ENCODE data around the gene IGHMBP2. TPM values are rescaled to one million over a fixed set of nuclear protein-coding genes. Genes with fewer than 3 reads are reported as not detected.

The IGHMBP2 gene
- total and polyA plus RNA-seq, 2 donors from 2014 or later = 8.8 to 19.6 TPM

DNA sequence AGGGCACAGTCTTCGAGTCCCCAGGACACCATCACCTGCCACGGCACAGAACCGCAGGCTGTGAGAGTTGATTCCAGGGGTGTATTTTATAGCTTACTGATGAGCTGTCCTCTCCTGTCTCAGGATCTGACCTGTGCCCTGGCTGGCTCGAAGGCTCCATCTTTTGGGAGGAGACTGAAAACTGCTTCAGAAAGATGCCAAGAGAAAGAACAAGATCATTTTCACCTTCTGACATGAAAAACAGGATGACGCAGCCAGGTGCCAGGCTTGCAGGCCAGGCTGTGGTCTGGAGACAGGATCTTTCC, 74.9 kb downstream of the IGHMBP2 start:
- intact Hi-C loops (cut with DNase I) = no loop called here
- TF ChIP-seq, protein P1, sequence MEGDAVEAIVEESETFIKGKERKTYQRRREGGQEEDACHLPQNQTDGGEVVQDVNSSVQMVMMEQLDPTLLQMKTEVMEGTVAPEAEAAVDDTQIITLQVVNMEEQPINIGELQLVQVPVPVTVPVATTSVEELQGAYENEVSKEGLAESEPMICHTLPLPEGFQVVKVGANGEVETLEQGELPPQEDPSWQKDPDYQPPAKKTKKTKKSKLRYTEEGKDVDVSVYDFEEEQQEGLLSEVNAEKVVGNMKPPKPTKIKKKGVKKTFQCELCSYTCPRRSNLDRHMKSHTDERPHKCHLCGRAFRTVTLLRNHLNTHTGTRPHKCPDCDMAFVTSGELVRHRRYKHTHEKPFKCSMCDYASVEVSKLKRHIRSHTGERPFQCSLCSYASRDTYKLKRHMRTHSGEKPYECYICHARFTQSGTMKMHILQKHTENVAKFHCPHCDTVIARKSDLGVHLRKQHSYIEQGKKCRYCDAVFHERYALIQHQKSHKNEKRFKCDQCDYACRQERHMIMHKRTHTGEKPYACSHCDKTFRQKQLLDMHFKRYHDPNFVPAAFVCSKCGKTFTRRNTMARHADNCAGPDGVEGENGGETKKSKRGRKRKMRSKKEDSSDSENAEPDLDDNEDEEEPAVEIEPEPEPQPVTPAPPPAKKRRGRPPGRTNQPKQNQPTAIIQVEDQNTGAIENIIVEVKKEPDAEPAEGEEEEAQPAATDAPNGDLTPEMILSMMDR (IDR thresholded peaks at IDR 0.05; ENCODE audit: borderline replicate concordance, extremely low read depth, insufficient read depth) = no peak
- Histone ChIP-seq H3K9ac (ENCODE audit: low read length in 3 of 3) (no peak overlapping the region), H3K36me3 (ENCODE audit: control insufficient read depth in 2 of 3, insufficient read depth in 3 of 3, low read length in 3 of 3) (no peaks in the 10 kb centered on the region), H3K27me3 (ENCODE audit: control insufficient read depth, insufficient read depth, low read length) (no peaks in the 10 kb centered on the region), H3K27ac (ENCODE audit: low read depth in 2 of 2, low read length in 2 of 2) (no peak overlapping the region), H3K9me3 (ENCODE audit: control insufficient read depth in 2 of 3, insufficient read depth in 1 of 3, low read length in 3 of 3) (peaks cover 0 to 7% (median 0%) of the 10 kb centered on the region in 3 donors), H3K4me3 (ENCODE audit: low read length in 3 of 3) (no peak overlapping the region), H3K4me1 (ENCODE audit: control insufficient read depth in 2 of 3, insufficient read depth in 2 of 3, low read depth in 1 of 3, low read length in 3 of 3) (no peaks in the 10 kb centered on the region)
- DNase-seq = no peak
- FAIRE-seq = no peak

DNA sequence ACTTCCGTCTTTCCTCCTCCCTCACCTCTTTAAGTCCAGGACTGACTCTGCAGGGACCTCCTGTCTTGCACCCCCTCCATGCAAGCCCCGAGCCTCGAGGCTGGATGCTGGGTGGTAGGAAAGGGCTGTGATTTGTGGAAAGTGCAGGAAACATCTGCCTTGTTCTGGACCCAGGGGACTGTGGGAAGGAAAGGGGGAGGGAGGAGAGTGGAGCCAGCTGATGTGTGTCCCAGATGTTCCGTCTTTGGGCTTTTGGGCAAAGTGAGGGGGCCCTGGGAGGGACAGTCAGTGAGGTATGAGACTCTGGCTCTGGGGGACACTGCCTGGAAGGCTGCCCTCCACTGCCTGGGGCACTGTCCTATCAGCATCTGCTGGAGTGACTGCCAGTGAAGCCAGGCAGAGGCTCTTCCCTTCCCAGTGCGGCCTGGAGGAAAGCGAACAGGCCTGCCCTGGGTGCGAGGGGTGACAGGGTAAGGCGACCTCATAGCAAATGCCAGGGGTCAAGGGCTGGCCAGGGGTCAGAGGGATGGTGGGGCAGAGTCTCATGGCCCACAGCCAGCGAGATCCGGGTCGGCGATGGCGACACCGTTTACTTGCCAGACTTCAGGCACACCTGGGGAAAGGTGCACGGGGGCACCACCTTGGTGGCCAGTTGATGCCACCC, 75.4 kb downstream of the IGHMBP2 start:
- no peaks in the 10 kb centered on the region for H3K27me3 ChIP-seq (ENCODE audit: control insufficient read depth, insufficient read depth, low read length)
- no peak overlapping the region for H3K9ac ChIP-seq (ENCODE audit: low read length in 3 of 3)
- H3K9me3 ChIP-seq (ENCODE audit: control insufficient read depth in 2 of 3, insufficient read depth in 1 of 3, low read length in 3 of 3) = peaks cover 0 to 7% (median 0%) of the 10 kb centered on the region in 3 donors
- TF ChIP-seq, protein P1 (IDR thresholded peaks at IDR 0.05; ENCODE audit: borderline replicate concordance, extremely low read depth, insufficient read depth) = no peak
- intact Hi-C loops (cut with DNase I) = no loop called here
- H3K4me3 ChIP-seq (ENCODE audit: low read length in 3 of 3) = no peak overlapping the region
- no peaks in the 10 kb centered on the region for H3K4me1 ChIP-seq (ENCODE audit: control insufficient read depth in 2 of 3, insufficient read depth in 2 of 3, low read depth in 1 of 3, low read length in 3 of 3)
- no peak overlapping the region for H3K27ac ChIP-seq (ENCODE audit: low read depth in 2 of 2, low read length in 2 of 2)
- DNase-seq = peak in 2 of 5 donors; percentile 49 to 64
- H3K36me3 ChIP-seq (ENCODE audit: control insufficient read depth in 2 of 3, insufficient read depth in 3 of 3, low read length in 3 of 3) = no peaks in the 10 kb centered on the region
- FAIRE-seq = no peak

DNA sequence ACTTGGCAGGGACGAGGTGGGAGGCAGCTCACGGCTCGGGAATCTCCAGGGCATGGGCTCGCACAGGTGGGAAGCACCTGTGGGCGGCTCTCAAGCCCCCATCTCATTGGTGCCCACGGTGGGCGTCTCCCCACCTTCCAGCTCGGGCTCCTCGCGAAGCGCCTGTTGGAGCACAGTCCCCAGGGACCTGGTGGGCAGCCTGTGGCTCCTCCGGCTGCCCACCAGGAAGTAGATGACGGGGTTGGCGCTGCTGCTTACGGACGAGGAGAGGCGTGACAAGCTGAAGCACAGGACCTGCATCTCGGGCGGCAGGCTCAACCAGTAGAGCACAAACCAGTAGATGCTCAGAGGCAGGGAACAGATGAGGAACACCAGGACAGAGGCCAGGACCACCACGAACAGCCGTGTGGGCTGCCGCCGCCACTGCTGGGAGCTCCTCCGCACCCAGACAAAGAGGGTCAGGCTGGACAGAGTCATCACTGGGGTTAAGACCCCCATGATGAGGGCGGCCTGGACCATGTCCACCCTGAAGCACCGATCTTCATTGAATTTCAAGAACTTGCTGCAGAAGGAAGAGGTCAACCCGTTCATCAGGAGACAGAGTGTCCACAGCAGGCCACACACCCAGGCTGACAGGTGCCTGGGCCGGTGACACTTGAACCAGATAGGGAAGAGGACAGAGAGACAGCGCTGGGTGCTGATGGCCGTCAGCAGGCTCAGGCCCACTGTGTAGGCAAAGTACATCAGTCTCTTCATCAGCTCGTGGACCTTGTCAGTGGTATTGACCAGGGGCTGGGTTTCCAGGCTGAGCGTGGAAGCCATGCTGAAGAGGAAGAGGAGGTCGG, 76.5 kb downstream of the IGHMBP2 start:
- peak in 1 of 5 donors; percentile 64 for DNase-seq
- H3K36me3 ChIP-seq (ENCODE audit: control insufficient read depth in 2 of 3, insufficient read depth in 3 of 3, low read length in 3 of 3) = no peaks in the 10 kb centered on the region
- intact Hi-C loops (cut with DNase I) = no loop called here
- H3K9me3 ChIP-seq (ENCODE audit: control insufficient read depth in 2 of 3, insufficient read depth in 1 of 3, low read length in 3 of 3) = peaks cover 0 to 7% (median 0%) of the 10 kb centered on the region in 3 donors
- H3K4me3 ChIP-seq (ENCODE audit: low read length in 3 of 3) = no peak overlapping the region
- H3K9ac ChIP-seq (ENCODE audit: low read length in 3 of 3) = no peak overlapping the region
- TF ChIP-seq, protein P1 (IDR thresholded peaks at IDR 0.05; ENCODE audit: borderline replicate concordance, extremely low read depth, insufficient read depth) = no peak
- no peaks in the 10 kb centered on the region for H3K27me3 ChIP-seq (ENCODE audit: control insufficient read depth, insufficient read depth, low read length)
- H3K4me1 ChIP-seq (ENCODE audit: control insufficient read depth in 2 of 3, insufficient read depth in 2 of 3, low read depth in 1 of 3, low read length in 3 of 3) = no peaks in the 10 kb centered on the region
- FAIRE-seq = no peak
- H3K27ac ChIP-seq (ENCODE audit: low read depth in 2 of 2, low read length in 2 of 2) = no peak overlapping the region
